H1 (cell line): ENCODE data around the gene CCDC60. TPM values are rescaled to one million over a fixed set of nuclear protein-coding genes. Genes with fewer than 3 reads are reported as not detected.

Experiments used
- BCL11A ChIP-seq, 2 experiments: IDR thresholded peaks; one replicate each; pipeline ENCODE4 v1.6.1; 2011; ENCODE audit warnings: low read depth in 2 of 2, low read length in 2 of 2, mild to moderate bottlenecking in 2 of 2
- CTBP2 ChIP-seq: IDR thresholded peaks from 2 replicates; pipeline ENCODE4 v1.7.0; 2011; ENCODE audit warnings: borderline replicate concordance, mild to moderate bottlenecking, moderate library complexity, mixed read lengths, low read length; ENCODE audit not compliant: insufficient read depth, insufficient read length
- polyA plus RNA-seq, 7 experiments: library from polyadenylated mRNA; depleted of rRNA in 3 of 7; stranded (reverse) in 5 of 7; unstranded in 2 of 7; fragments of >200 nt in 5 of 7; fragments of 200-250 nt in 2 of 7; gene quantifications; 1 replicate in 5 of 7; 2 replicates in 1 of 7; 4 replicates in 1 of 7; pipeline versions ENCODE4 v1.2.1 to v1.2.3, GENCODE V29; 2011 to 2013; ENCODE audit warnings: missing spikeins in 2 of 7, mixed read lengths in 2 of 7
- total RNA-seq: library from RNA; stranded (reverse); fragmentation: NEBNext Ultra II Directional; extraction: Animal tissue kit (Norgen Biotek cat#: 25700); gene quantifications from 2 replicates; pipeline ENCODE4 v1.2.1, GENCODE V29; 2021
- TF ChIP-seq, protein P1 (sequence below): fragments of 300-600 bp; sonication (generic); IDR thresholded peaks from 2 replicates; pipeline ENCODE4 v1.7.1; 2012; ENCODE audit warnings: low read length, moderate library complexity, mild to moderate bottlenecking, inconsistent platforms; ENCODE audit not compliant: insufficient replicate concordance

CCDC60 gene
- total and polyA plus RNA-seq, 2 of the 8 experiments (the other 6 are each of a cell fraction or from before 2014, with no cell fraction given), result 0.05 TPM; not detected in 1

- TF ChIP-seq, protein P1, sequence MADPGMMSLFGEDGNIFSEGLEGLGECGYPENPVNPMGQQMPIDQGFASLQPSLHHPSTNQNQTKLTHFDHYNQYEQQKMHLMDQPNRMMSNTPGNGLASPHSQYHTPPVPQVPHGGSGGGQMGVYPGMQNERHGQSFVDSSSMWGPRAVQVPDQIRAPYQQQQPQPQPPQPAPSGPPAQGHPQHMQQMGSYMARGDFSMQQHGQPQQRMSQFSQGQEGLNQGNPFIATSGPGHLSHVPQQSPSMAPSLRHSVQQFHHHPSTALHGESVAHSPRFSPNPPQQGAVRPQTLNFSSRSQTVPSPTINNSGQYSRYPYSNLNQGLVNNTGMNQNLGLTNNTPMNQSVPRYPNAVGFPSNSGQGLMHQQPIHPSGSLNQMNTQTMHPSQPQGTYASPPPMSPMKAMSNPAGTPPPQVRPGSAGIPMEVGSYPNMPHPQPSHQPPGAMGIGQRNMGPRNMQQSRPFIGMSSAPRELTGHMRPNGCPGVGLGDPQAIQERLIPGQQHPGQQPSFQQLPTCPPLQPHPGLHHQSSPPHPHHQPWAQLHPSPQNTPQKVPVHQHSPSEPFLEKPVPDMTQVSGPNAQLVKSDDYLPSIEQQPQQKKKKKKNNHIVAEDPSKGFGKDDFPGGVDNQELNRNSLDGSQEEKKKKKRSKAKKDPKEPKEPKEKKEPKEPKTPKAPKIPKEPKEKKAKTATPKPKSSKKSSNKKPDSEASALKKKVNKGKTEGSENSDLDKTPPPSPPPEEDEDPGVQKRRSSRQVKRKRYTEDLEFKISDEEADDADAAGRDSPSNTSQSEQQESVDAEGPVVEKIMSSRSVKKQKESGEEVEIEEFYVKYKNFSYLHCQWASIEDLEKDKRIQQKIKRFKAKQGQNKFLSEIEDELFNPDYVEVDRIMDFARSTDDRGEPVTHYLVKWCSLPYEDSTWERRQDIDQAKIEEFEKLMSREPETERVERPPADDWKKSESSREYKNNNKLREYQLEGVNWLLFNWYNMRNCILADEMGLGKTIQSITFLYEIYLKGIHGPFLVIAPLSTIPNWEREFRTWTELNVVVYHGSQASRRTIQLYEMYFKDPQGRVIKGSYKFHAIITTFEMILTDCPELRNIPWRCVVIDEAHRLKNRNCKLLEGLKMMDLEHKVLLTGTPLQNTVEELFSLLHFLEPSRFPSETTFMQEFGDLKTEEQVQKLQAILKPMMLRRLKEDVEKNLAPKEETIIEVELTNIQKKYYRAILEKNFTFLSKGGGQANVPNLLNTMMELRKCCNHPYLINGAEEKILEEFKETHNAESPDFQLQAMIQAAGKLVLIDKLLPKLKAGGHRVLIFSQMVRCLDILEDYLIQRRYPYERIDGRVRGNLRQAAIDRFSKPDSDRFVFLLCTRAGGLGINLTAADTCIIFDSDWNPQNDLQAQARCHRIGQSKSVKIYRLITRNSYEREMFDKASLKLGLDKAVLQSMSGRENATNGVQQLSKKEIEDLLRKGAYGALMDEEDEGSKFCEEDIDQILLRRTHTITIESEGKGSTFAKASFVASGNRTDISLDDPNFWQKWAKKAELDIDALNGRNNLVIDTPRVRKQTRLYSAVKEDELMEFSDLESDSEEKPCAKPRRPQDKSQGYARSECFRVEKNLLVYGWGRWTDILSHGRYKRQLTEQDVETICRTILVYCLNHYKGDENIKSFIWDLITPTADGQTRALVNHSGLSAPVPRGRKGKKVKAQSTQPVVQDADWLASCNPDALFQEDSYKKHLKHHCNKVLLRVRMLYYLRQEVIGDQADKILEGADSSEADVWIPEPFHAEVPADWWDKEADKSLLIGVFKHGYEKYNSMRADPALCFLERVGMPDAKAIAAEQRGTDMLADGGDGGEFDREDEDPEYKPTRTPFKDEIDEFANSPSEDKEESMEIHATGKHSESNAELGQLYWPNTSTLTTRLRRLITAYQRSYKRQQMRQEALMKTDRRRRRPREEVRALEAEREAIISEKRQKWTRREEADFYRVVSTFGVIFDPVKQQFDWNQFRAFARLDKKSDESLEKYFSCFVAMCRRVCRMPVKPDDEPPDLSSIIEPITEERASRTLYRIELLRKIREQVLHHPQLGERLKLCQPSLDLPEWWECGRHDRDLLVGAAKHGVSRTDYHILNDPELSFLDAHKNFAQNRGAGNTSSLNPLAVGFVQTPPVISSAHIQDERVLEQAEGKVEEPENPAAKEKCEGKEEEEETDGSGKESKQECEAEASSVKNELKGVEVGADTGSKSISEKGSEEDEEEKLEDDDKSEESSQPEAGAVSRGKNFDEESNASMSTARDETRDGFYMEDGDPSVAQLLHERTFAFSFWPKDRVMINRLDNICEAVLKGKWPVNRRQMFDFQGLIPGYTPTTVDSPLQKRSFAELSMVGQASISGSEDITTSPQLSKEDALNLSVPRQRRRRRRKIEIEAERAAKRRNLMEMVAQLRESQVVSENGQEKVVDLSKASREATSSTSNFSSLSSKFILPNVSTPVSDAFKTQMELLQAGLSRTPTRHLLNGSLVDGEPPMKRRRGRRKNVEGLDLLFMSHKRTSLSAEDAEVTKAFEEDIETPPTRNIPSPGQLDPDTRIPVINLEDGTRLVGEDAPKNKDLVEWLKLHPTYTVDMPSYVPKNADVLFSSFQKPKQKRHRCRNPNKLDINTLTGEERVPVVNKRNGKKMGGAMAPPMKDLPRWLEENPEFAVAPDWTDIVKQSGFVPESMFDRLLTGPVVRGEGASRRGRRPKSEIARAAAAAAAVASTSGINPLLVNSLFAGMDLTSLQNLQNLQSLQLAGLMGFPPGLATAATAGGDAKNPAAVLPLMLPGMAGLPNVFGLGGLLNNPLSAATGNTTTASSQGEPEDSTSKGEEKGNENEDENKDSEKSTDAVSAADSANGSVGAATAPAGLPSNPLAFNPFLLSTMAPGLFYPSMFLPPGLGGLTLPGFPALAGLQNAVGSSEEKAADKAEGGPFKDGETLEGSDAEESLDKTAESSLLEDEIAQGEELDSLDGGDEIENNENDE, result no peak
- TF ChIP-seq CTBP2 (no peak), BCL11A (IDR thresholded peaks at IDR 0.05; ENCODE audit: low read depth in 2 of 2, low read length in 2 of 2) (no peak)
Measured at GRCh38 chr12:119440803-119441360, 106.4 kb downstream of the CCDC60 start (continued).
